HTR-8/SVneo (cell line): Measurements from ENCODE around the gene UPK3A.
A peak's percentile ranks its signal among the peaks of the same experiment; 100 is the strongest.

Source experiments
- DNase-seq: peaks from one replicate; pipeline ENCODE4 v3.0.0; 2011; ENCODE audit warnings: low spot score, mixed read lengths; ENCODE audit not compliant: insufficient read length
- FAIRE-seq: peaks from 2 replicates; lab custom pipeline; 2011; peaks lifted over from hg19 to GRCh38; lab: Jason Lieb, UNC

Gene UPK3A

GRCh38 chr22:45284705-45285262 lies at the start of gene UPK3A:
Gene UPK3A (plus strand): TSS chr22:45284949. CDS start chr22:45285014, 65 bp downstream.
- FAIRE-seq (no peak), DNase-seq (no peak)

GRCh38 chr22:45235101-45235777 lies 49.5 kb upstream of the UPK3A start:
- DNase-seq, result no peak
- FAIRE-seq, result no peak

GRCh38 chr22:45235851-45236342 lies 48.9 kb upstream of the UPK3A start:
- no peak for DNase-seq
- FAIRE-seq, result no peak

GRCh38 chr22:45237065-45237990 lies 47.4 kb upstream of the UPK3A start:
- FAIRE-seq (no peak), DNase-seq (no peak)

GRCh38 chr22:45238076-45238956 lies 46.4 kb upstream of the UPK3A start:
- DNase-seq, result no peak
- no peak for FAIRE-seq

GRCh38 chr22:45238957-45239680 lies 45.6 kb upstream of the UPK3A start:
- DNase-seq (no peak), FAIRE-seq (no peak)

GRCh38 chr22:45239681-45240051 lies 45.1 kb upstream of the UPK3A start:
- no peak for DNase-seq
- FAIRE-seq, result no peak

- DNase-seq (peak; percentile 10), FAIRE-seq (no peak)
Observed at GRCh38 chr22:45240104-45240809, 44.5 kb upstream of the UPK3A start.

GRCh38 chr22:45240810-45241631 lies 43.7 kb upstream of the UPK3A start, which contains the start of gene KIAA0930:
Gene KIAA0930 (minus strand): TSS chr22:45240894. CDS start chr22:45240703, 191 bp downstream.
- DNase-seq, result peak; percentile 86

GRCh38 chr22:45242778-45243191 lies 42.0 kb upstream of the UPK3A start:
- no peak for DNase-seq
- no peak for FAIRE-seq

More at GRCh38 chr22:45240810-45241631, 43.7 kb upstream of the UPK3A start, which contains the start of gene KIAA0930:
- peak; percentile 78 for FAIRE-seq

GRCh38 chr22:45244916-45245315 lies 39.8 kb upstream of the UPK3A start:
- DNase-seq (no peak), FAIRE-seq (no peak)

- FAIRE-seq (no peak), DNase-seq (peak; percentile 84)
Observed at GRCh38 chr22:45246060-45246985, 38.4 kb upstream of the UPK3A start.

- FAIRE-seq (no peak), DNase-seq (no peak)
Observed at GRCh38 chr22:45248832-45249561, 35.8 kb upstream of the UPK3A start.

GRCh38 chr22:45251825-45252224 lies 32.9 kb upstream of the UPK3A start:
- no peak for DNase-seq
- FAIRE-seq, result no peak

- no peak for FAIRE-seq
- no peak for DNase-seq
Observed at GRCh38 chr22:45253039-45253641, 31.6 kb upstream of the UPK3A start.

- DNase-seq (no peak), FAIRE-seq (no peak)
Observed at GRCh38 chr22:45254388-45254787, 30.4 kb upstream of the UPK3A start.
